Peyer's patch (tissue), 4 donors: ENCODE measurements around the gene UBE2D1.

Experiments used
- POLR2A ChIP-seq, 2 donors: fragments of 450-650 bp; IDR thresholded peaks; one replicate each; pipeline ENCODE4 v1.5.1; 2017; ENCODE audit warnings: antibody characterized with exemption in 2 of 2, mild to moderate bottlenecking in 2 of 2, moderate library complexity in 2 of 2
- TF ChIP-seq, protein P1 (sequence below), 6 experiments: fragments of 450-650 bp in 4 of 6; fragments of 200-600 bp in 2 of 6; sonication (generic) in 1 of 6; IDR thresholded peaks; one replicate each; pipeline ENCODE4 v1.5.1; 2017 to 2019; ENCODE audit warnings: antibody characterized with exemption in 6 of 6, mild to moderate bottlenecking in 3 of 6, moderate library complexity in 1 of 6

DNA sequence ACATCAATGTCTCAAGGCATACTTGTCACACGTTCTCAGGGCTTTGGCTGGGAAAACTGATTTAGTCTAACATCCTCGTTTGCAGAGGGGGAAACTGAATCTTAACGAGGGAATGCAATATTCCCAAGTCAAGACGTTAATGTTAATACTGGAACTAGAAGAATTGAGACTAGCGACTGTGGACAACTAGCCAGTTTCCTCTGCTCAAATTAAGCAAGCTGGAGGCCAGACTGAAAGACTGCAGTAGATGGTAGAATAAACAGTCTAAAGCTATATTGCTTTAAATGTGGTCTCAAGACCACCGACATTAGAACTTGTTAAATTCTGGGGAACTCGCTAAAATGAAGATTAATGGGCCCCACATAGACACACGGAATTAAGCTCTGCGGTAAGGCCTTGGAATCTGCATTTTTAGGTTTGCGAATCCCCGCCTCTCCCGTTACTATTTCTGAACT, 49.8 kb downstream of the UBE2D1 start:
- TF ChIP-seq, protein P1, sequence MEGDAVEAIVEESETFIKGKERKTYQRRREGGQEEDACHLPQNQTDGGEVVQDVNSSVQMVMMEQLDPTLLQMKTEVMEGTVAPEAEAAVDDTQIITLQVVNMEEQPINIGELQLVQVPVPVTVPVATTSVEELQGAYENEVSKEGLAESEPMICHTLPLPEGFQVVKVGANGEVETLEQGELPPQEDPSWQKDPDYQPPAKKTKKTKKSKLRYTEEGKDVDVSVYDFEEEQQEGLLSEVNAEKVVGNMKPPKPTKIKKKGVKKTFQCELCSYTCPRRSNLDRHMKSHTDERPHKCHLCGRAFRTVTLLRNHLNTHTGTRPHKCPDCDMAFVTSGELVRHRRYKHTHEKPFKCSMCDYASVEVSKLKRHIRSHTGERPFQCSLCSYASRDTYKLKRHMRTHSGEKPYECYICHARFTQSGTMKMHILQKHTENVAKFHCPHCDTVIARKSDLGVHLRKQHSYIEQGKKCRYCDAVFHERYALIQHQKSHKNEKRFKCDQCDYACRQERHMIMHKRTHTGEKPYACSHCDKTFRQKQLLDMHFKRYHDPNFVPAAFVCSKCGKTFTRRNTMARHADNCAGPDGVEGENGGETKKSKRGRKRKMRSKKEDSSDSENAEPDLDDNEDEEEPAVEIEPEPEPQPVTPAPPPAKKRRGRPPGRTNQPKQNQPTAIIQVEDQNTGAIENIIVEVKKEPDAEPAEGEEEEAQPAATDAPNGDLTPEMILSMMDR (IDR thresholded peaks at IDR 0.05) = no peak
- no peak for TF ChIP-seq POLR2A (IDR thresholded peaks at IDR 0.05)
